ENCODE data around the gene TACO1.

DNA sequence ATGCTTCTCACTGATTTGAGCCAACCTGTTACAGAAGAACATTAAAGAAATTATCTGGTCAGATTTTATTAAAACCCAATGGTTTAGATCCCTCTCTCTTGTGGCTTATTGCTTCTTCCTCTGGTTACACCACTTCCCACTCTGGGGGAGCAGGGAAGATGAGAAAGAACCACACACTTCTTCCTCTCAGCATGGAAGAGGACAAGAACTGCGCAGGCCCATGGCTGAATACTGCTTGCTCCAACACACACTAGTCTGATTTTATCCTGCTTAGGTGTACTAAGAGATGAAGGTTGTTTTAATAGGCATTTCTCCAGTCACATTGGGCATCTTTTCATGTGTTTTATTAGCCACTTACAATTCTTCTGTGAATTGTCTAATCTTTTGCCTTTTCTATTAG is 49.1 kb downstream of the TACO1 start:
- TF ChIP-seq, protein P1, sequence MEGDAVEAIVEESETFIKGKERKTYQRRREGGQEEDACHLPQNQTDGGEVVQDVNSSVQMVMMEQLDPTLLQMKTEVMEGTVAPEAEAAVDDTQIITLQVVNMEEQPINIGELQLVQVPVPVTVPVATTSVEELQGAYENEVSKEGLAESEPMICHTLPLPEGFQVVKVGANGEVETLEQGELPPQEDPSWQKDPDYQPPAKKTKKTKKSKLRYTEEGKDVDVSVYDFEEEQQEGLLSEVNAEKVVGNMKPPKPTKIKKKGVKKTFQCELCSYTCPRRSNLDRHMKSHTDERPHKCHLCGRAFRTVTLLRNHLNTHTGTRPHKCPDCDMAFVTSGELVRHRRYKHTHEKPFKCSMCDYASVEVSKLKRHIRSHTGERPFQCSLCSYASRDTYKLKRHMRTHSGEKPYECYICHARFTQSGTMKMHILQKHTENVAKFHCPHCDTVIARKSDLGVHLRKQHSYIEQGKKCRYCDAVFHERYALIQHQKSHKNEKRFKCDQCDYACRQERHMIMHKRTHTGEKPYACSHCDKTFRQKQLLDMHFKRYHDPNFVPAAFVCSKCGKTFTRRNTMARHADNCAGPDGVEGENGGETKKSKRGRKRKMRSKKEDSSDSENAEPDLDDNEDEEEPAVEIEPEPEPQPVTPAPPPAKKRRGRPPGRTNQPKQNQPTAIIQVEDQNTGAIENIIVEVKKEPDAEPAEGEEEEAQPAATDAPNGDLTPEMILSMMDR (IDR thresholded peaks at IDR 0.05 in 4 of 5, conservative IDR thresholded peaks at IDR 0.05 in 1 of 5) = no peak
- no peak for TF ChIP-seq POLR2A (IDR thresholded peaks at IDR 0.05)
